ENCODE results near the gene CRYL1. TPM values are rescaled to one million over a fixed set of nuclear protein-coding genes. Genes with fewer than 3 reads are reported as not detected.

The CRYL1 gene
- total and polyA plus RNA-seq, 2 of the 13 experiments (the other 11 are each of a cell fraction or from before 2014, with no cell fraction given): 57.2 to 115 TPM

GRCh38 chr13:20525601-20526544 is at the start of gene CRYL1 (continued):
- TF ChIP-seq ARID5B (CRISPR knock-in tag; IDR thresholded peaks at IDR 0.05) (peak; percentile 48), SIX1 (CRISPR knock-in tag; IDR thresholded peaks at IDR 0.05; ENCODE audit: borderline replicate concordance) (no peak), SRSF4 (IDR thresholded peaks at IDR 0.05; ENCODE audit: low read depth, low read length, poor library complexity, severe bottlenecking) (no peak), ZSCAN5A (CRISPR knock-in tag; IDR thresholded peaks at IDR 0.05; ENCODE audit: borderline replicate concordance) (no peak), HES4 (CRISPR knock-in tag; IDR thresholded peaks at IDR 0.05; ENCODE audit: borderline replicate concordance) (no peak), ATM (IDR thresholded peaks at IDR 0.05; ENCODE audit: borderline replicate concordance) (no peak), CHD2 (IDR thresholded peaks at IDR 0.05; ENCODE audit: low read depth, low read length) (no peak), MTF1 (CRISPR knock-in tag; IDR thresholded peaks at IDR 0.05) (peak; percentile 41; the same call in 1 of the 2 replicates), RFXAP (CRISPR knock-in tag; IDR thresholded peaks at IDR 0.05; ENCODE audit: borderline replicate concordance) (0 out of 2 replicates have a peak, but pooled peaks have one; percentile 12), ZNF224 (CRISPR knock-in tag; IDR thresholded peaks at IDR 0.05) (peak; percentile 84; the same call in 1 of the 2 replicates), ETV5 (CRISPR knock-in tag; IDR thresholded peaks at IDR 0.05; ENCODE audit: borderline replicate concordance) (no peak; the same call in 1 of the 2 replicates), SMAD1 (CRISPR knock-in tag; IDR thresholded peaks at IDR 0.05; ENCODE audit: borderline replicate concordance, low read depth) (no peak), SRSF9 (IDR thresholded peaks at IDR 0.05; ENCODE audit: borderline replicate concordance, insufficient read depth, low read depth, low read length, poor library complexity, severe bottlenecking) (no peak), ZBTB49 (CRISPR knock-in tag; IDR thresholded peaks at IDR 0.05; ENCODE audit: borderline replicate concordance) (no peak), KDM1A (CRISPR knock-in tag; IDR thresholded peaks at IDR 0.05) (no peak), POLR2G (IDR thresholded peaks at IDR 0.05; ENCODE audit: low read depth, low read length) (peak; percentile 56; the same call in 1 of the 2 replicates), ZNF235 (CRISPR knock-in tag; IDR thresholded peaks at IDR 0.05; ENCODE audit: borderline replicate concordance) (peak; percentile 42; the same call in 1 of the 2 replicates), PAX8 (CRISPR knock-in tag; IDR thresholded peaks at IDR 0.05; ENCODE audit: borderline replicate concordance) (no peak; the same call in 1 of the 2 replicates), ZNF773 (CRISPR knock-in tag; IDR thresholded peaks at IDR 0.05; ENCODE audit: borderline replicate concordance) (no peak), RFX1 (IDR thresholded peaks at IDR 0.05) (no peak)

Measured in HepG2 (cell line).